Measurements from ENCODE around the gene PELI2.
A peak's percentile ranks its signal among the peaks of the same experiment; 100 is the strongest.

The PELI2 gene, protein sequence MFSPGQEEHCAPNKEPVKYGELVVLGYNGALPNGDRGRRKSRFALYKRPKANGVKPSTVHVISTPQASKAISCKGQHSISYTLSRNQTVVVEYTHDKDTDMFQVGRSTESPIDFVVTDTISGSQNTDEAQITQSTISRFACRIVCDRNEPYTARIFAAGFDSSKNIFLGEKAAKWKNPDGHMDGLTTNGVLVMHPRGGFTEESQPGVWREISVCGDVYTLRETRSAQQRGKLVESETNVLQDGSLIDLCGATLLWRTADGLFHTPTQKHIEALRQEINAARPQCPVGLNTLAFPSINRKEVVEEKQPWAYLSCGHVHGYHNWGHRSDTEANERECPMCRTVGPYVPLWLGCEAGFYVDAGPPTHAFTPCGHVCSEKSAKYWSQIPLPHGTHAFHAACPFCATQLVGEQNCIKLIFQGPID

GRCh38 chr14:56117765-56118610 is at the start of gene PELI2:
PELI2 (plus strand) TSS chr14:56118411; CDS start chr14:56118661, 250 bp downstream.
- DNase-seq = peak; percentile 76

GRCh38 chr14:56073799-56074198 is 44.4 kb upstream of the PELI2 start:
- DNase-seq = no peak

DNA sequence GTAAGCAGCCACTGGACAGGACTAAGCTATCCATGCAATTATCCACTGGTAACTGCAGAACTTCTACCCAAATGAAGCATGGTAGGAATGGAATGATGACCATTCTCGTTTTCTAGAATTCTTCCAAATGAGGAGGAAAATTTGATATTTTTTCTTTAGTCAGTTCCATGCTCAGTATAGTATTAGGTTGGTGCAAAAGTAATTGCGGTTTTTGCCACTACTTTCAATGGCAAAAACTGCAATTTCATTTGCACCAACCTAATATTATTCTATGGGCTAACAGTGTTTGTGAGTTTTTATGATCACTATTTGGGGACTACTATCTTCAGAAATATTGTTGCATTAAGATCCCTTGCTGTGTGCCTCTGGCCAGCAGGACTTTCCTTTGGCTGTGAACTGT is 42.9 kb upstream of the PELI2 start:
- no peak for DNase-seq

- no peak for DNase-seq
These were observed 37.1 kb upstream of the PELI2 start for GRCh38 chr14:56081139-56081538.

DNA sequence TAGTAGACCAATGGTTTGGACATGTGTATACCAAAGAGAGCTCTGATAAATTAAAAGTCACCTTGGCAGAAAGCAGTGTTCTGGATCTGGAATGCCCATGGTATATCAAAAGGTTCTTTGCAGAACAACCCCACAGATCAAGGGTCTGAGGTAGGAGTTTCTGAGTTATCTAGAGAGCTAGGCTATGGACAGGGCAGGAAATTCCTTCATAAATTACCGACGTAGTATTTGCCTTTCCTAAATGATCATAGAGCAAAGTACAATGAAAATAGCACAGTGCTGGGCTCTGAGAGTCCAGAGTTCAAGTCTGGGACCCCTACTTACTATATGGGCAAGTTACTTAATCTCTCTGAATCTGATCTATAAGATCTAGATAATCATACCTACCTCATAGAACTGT is 35.3 kb upstream of the PELI2 start:
- no peak for DNase-seq

GRCh38 chr14:56085471-56085870 is 32.7 kb upstream of the PELI2 start:
- no peak for DNase-seq

GRCh38 chr14:56087671-56088471 is 30.3 kb upstream of the PELI2 start:
- DNase-seq = no peak

GRCh38 chr14:56088941-56089340 is 29.3 kb upstream of the PELI2 start:
- no peak for DNase-seq

DNA sequence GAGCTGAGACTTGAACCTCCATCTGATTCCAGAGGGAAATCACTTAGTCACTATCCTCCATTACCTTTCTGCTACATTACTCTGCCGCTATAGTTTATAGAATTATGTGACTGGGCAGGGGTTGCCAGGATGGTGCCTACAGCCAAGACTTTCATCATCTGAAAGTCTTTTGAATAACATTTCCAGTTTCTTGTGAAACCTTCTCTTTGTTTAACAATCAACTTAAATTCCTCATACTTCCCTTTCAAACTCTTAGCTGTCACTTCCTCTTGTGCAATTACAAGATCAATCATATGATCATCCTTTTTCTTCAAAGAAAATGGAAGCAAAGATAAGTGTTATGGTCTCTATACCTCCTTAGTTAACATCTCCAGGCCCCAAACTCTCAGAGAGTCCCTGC is 25.4 kb upstream of the PELI2 start:
- no peak for DNase-seq

- DNase-seq = no peak
These were observed 24.1 kb upstream of the PELI2 start for GRCh38 chr14:56094076-56094475.

DNA sequence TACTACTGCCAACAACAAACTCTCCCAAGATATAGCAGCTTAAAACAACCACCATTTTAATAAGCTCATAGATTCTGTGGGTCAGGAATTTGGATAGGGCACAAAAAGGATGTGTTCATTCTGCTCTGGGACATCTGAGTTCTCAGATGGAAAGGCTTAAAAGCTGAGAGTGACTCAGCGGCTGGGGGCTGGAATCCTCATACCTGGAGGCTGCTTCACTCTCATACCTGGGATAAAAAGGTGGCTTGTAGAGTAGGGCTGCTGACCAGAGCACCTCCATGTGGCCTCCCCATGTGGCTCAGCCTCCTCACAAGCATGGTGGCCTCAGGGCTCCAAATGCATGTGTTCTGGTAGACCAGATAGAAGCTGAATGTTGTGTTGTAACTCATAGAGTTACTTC is 20.2 kb upstream of the PELI2 start:
- no peak for DNase-seq

DNA sequence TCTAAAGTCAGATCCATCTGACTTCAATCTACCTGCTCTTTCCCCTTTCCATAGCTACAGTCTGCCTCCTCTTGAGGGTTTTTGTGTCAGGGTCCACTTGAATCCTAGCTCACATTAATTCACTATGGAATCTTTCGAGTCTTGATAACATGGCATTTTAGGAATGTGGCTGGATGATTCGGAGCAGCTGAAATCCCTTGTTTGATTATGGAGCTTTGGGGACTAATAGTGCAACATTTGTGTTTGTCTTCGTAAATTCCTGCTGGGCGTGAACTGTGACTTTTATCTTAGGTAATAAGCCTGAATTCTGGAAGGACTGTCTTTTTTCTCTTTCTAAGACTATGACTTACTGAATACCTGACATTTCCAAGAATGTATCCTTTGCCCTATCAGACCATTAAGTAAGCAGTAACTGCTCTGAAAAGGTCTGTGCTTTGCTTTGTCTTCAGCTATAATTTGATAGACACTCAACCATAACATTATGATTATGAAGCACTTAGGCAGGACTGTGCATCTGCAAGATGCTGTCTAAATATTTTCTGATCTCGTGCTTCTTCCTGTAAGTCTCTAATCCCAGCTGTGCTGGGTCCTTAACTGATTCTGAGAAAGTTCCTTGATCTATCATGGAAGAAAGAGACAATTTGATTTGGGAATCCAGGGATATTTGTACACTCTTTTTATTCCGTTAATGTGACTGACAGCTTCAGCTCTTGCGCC is 19.0 kb upstream of the PELI2 start:
- DNase-seq = no peak

DNA sequence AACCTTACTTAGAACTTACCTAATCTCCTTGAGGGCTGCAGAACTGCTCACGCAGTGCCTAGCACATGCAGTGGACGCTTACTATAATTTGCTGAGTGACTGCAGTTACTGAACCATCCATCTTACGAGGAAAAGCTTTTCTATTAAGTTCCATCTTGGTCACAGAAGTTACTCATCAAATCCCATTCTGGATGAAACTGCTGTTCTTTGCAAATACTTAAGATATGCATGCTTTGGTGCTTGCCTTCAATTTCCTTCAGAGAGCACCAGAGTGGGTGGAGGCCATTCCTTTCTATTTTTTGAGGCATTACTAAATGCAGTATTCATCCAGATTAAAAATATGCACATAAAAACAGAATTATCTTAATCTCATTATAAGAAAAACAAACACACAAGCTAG is 17.7 kb upstream of the PELI2 start:
- no peak for DNase-seq

- DNase-seq = no peak
These were observed 15.3 kb upstream of the PELI2 start for GRCh38 chr14:56102941-56103340.

DNA sequence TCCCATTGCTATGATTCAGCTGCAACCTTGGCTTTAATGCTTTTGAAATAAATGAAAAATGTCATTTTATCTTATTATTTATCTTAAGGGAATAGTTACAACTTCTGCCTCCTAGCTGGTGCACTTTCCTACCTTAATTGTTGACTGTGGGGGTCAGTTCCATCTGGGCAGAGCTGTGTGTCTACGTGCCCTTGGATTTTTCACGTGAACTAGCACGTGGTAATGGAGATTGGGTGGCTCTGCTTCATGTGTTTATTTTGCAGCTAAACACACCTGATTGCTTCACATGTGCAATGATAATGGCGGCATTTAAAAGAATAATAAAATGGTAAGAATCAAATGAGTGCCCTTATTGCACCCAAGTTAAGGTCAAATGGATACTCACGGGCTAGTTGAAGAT is 10.6 kb upstream of the PELI2 start:
- DNase-seq = no peak

GRCh38 chr14:56108057-56108456 is 10.2 kb upstream of the PELI2 start:
- DNase-seq = no peak

- DNase-seq = no peak
These were observed 5.4 kb upstream of the PELI2 start for GRCh38 chr14:56112781-56113180.

- no peak for DNase-seq
These were observed 2.8 kb upstream of the PELI2 start for GRCh38 chr14:56115334-56115870.

- DNase-seq = no peak
These were observed 2.0 kb upstream of the PELI2 start for GRCh38 chr14:56115976-56116893.

DNA sequence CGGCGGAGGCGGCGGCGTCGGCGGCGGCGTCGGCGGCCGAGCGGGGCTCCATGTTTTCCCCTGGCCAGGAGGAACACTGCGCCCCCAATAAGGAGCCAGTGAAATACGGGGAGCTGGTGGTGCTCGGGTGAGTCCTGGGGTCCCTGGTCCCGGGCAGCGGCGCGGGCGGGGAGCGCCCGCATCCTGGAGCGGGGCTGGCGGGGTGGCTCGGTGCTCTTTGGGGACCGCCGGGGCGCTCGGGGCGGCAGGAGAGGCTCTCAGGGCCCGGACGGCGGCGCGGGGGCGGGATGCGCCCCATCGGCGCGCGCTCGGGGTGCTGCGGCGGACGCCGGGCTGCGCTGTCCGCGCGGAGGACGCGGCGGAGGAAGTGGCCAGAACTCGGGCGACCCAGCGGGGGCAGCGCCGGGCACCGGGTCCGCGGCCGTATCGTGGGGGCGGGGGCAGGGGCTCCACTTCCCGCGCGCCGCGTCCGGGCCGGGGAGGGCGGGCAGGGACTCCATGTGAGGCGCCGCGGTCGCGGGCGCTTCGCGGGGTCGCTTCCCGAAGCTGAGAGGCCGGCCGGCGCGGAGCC is 485 bp downstream of the PELI2 start:
- peak; percentile 20 for DNase-seq

All from activated effector memory CD4-positive, alpha-beta T cell treated with Interleukin-2 at 50 U/mL for 16 hours (primary cell).